HCT116 (cell line): ENCODE data around the gene TSPAN14. TPM values are rescaled to one million over a fixed set of nuclear protein-coding genes. Genes with fewer than 3 reads are reported as not detected.

Source experiments
- ATAC-seq: fragments of 200-7000 bp; cut with Tn5 transposase; 2 replicates; pipeline ENCODE4 v1.9.1; 2020; ENCODE audit warnings: mild to moderate bottlenecking, moderate library complexity
- BruUV-seq: library from RNA; stranded (reverse); fragments of 400-500 nt; replicated peaks from 2 replicates; lab custom pipeline; 2021; lab: Mats Ljungman, UMichigan
- CTCF ChIA-PET: fragments of 300-600 bp; sonication (Branson Sonifier 250); formaldehyde crosslinking; loops from one replicate; lab custom pipeline; 2021; ENCODE audit warnings: antibody characterized with exemption; lab: Charles Lee
- POLR2A ChIA-PET: fragments of 300-600, 350-600 bp; sonication (Branson Sonifier 250); formaldehyde crosslinking; loops from one replicate; lab custom pipeline; 2021; ENCODE audit warnings: antibody characterized with exemption; lab: Charles Lee
- RAD21 ChIA-PET, 2 experiments: fragments of 300-600 bp; sonication (Branson Sonifier 250); formaldehyde crosslinking; loops; one replicate each; lab custom pipeline; 2023; ENCODE audit warnings: low total read pairs in 2 of 2; ENCODE audit not compliant: uncharacterized antibody in 2 of 2, unreplicated experiment in 2 of 2, low non-redundant PET in 1 of 2; lab: Charles Lee
- DNase-seq: peaks from one replicate; pipeline ENCODE4 v3.0.0-alpha.2; 2010; ENCODE audit warnings: low read depth, low spot score
- H2AFZ ChIP-seq: fragments of 200-600 bp; shearing (Covaris generic), sonication (generic); 2 replicates; pipeline ENCODE4 v1.6.1; 2017; ENCODE audit warnings: low read depth, mixed run types, mixed read lengths, antibody characterized with exemption, low read length; ENCODE audit not compliant: poor library complexity, severe bottlenecking
- H3K27ac ChIP-seq: 2 replicates; pipeline ENCODE4 v1.5.1; 2012; ENCODE audit warnings: low read depth, low read length
- H3K27me3 ChIP-seq: fragments of 200-600 bp; sonication (generic); 2 replicates; pipeline ENCODE4 v1.6.1; 2016; ENCODE audit warnings: mixed run types, low read length, mixed read lengths; ENCODE audit not compliant: insufficient read depth
- H3K36me3 ChIP-seq, 2 experiments: fragments of 200-500 bp in 1 of 2; fragments of 200-600 bp in 1 of 2; sonication (Bioruptor generic) in 1 of 2; sonication (generic) in 1 of 2; 2 replicates each; pipeline versions ENCODE4 v1.5.1 to v1.6.1; 2014 to 2016; ENCODE audit warnings: low read length in 2 of 2, inconsistent platforms in 1 of 2, mixed read lengths in 1 of 2, mixed run types in 1 of 2; ENCODE audit not compliant: insufficient read depth in 2 of 2, control insufficient read depth in 1 of 2
- H3K4me1 ChIP-seq, 2 experiments: fragments of 200-600 bp in 1 of 2; sonication (generic) in 1 of 2; 2 replicates each; pipeline versions ENCODE4 v1.5.1 to v1.6.1; 2012 to 2017; ENCODE audit warnings: low read length in 2 of 2, inconsistent platforms in 1 of 2, mild to moderate bottlenecking in 1 of 2, mixed read lengths in 1 of 2, mixed run types in 1 of 2, moderate library complexity in 1 of 2; ENCODE audit not compliant: insufficient read depth in 2 of 2, control insufficient read depth in 1 of 2
- H3K4me2 ChIP-seq: fragments of 200-600 bp; sonication (generic); 2 replicates; pipeline ENCODE4 v1.6.1; 2017; ENCODE audit warnings: mixed run types, low read length, mixed read lengths
- H3K4me3 ChIP-seq, 2 experiments: fragments of 200-600 bp in 1 of 2; sonication (generic) in 1 of 2; replicated peaks in 1 of 2; 2 replicates each; pipeline ENCODE4 v1.5.1; 2011 to 2016; ENCODE audit warnings: low read length in 2 of 2, control low read depth in 1 of 2, low read depth in 1 of 2, mild to moderate bottlenecking in 1 of 2, mixed read lengths in 1 of 2, mixed run types in 1 of 2
- H3K79me2 ChIP-seq: fragments of 200-600 bp; sonication (generic); 2 replicates; pipeline ENCODE4 v1.6.1; 2017; ENCODE audit warnings: mild to moderate bottlenecking, mixed run types, low read length, moderate library complexity, mixed read lengths; ENCODE audit not compliant: insufficient read depth
- H3K9ac ChIP-seq: fragments of 200-600 bp; sonication (generic); 2 replicates; pipeline ENCODE4 v1.6.1; 2016; ENCODE audit warnings: low read length, mixed read lengths
- H3K9me2 ChIP-seq: fragments of 200-600 bp; sonication (generic), shearing (Covaris generic); 2 replicates; pipeline ENCODE4 v1.6.1; 2017; ENCODE audit warnings: mixed run types, mild to moderate bottlenecking, moderate library complexity; ENCODE audit not compliant: insufficient read depth
- H3K9me3 ChIP-seq, 2 experiments: fragments of 200-500 bp in 1 of 2; fragments of 200-600 bp in 1 of 2; sonication (Bioruptor generic) in 1 of 2; sonication (generic) in 1 of 2; 2 replicates each; pipeline ENCODE4 v1.6.1; 2014 to 2017; ENCODE audit warnings: low read length in 2 of 2, mixed read lengths in 2 of 2, inconsistent platforms in 1 of 2, low read depth in 1 of 2, mild to moderate bottlenecking in 1 of 2, mixed run types in 1 of 2, moderate library complexity in 1 of 2; ENCODE audit not compliant: control insufficient read depth in 1 of 2, insufficient read depth in 1 of 2
- H4K20me1 ChIP-seq: fragments of 200-600 bp; sonication (generic), shearing (Covaris generic); 2 replicates; pipeline ENCODE4 v1.6.1; 2017; ENCODE audit warnings: mixed run types, mild to moderate bottlenecking, moderate library complexity; ENCODE audit not compliant: insufficient read depth
- CBX3 ChIP-seq: IDR thresholded peaks from 2 replicates; pipeline ENCODE4 v1.6.1; 2012; ENCODE audit warnings: low read depth
- CEBPB ChIP-seq: IDR thresholded peaks from 2 replicates; pipeline ENCODE4 v1.6.1; 2012; ENCODE audit warnings: low read depth
- EGR1 ChIP-seq: IDR thresholded peaks from 2 replicates; pipeline ENCODE4 v1.6.1; 2012; ENCODE audit warnings: low read depth
- ELF1 ChIP-seq: IDR thresholded peaks from 2 replicates; pipeline ENCODE4 v1.6.1; 2012; ENCODE audit warnings: low read depth, borderline replicate concordance
- EZH2 ChIP-seq: fragments of 200-600 bp; sonication (generic); IDR thresholded peaks from 2 replicates; pipeline ENCODE4 v1.6.1; 2017; ENCODE audit warnings: antibody characterized with exemption, mixed run types
- EZH2phosphoT487 ChIP-seq: fragments of 200-600 bp; IDR thresholded peaks from 2 replicates; pipeline ENCODE4 v1.6.1; 2018; ENCODE audit warnings: antibody characterized with exemption, borderline replicate concordance
- JUND ChIP-seq: IDR thresholded peaks from 2 replicates; pipeline ENCODE4 v1.6.1; 2012
- POLR2AphosphoS5 ChIP-seq: IDR thresholded peaks from 2 replicates; pipeline ENCODE4 v1.6.1; 2011; ENCODE audit warnings: mild to moderate bottlenecking, low read depth, low read length, moderate library complexity
- RAD21 ChIP-seq: IDR thresholded peaks from 2 replicates; pipeline ENCODE4 v1.6.1; 2012; ENCODE audit warnings: low read depth, mild to moderate bottlenecking
- SIN3A ChIP-seq: IDR thresholded peaks from 2 replicates; pipeline ENCODE4 v1.6.1; 2012; ENCODE audit warnings: low read depth
- SRF ChIP-seq: IDR thresholded peaks from 2 replicates; pipeline ENCODE4 v1.6.1; 2012; ENCODE audit warnings: low read depth
- TCF7L2 ChIP-seq: IDR thresholded peaks from 2 replicates; pipeline ENCODE4 v1.7.0; 2011; ENCODE audit warnings: borderline replicate concordance, inconsistent platforms; ENCODE audit not compliant: insufficient read depth, insufficient read length; ENCODE audit errors: extremely low read depth
- intact Hi-C: fragments of 100-400 bp; cut with micrococcal nuclease; formaldehyde crosslinking; loops from 2 replicates; pipeline ENCODE4 v1.10.0; 2022
- total RNA-seq: library from RNA; stranded (reverse); gene quantifications from one replicate; pipeline ENCODE4 v1.2.1, GENCODE V29; 2021; ENCODE audit not compliant: unreplicated experiment
- TF ChIP-seq, protein P1 (sequence below), 3 experiments: fragments of 200-600 bp in 1 of 3; sonication (generic) in 1 of 3; IDR thresholded peaks in 2 of 3; conservative IDR thresholded peaks in 1 of 3; 2 replicates each; pipeline ENCODE4 v1.5.1; 2012 to 2017; ENCODE audit warnings: low read depth in 2 of 3, low read length in 2 of 3, antibody characterized with exemption in 1 of 3, borderline replicate concordance in 1 of 3, control low read depth in 1 of 3, mild to moderate bottlenecking in 1 of 3, mixed read lengths in 1 of 3, mixed run types in 1 of 3, moderate library complexity in 1 of 3; ENCODE audit not compliant: insufficient read depth in 1 of 3
- TF ChIP-seq, protein P2 (sequence below): IDR thresholded peaks from 2 replicates; pipeline ENCODE4 v1.6.1; 2012; ENCODE audit warnings: low read depth
- TF ChIP-seq, protein P3 (sequence below): IDR thresholded peaks from 2 replicates; pipeline ENCODE4 v1.6.1; 2012
- TF ChIP-seq, protein P4 (sequence below): IDR thresholded peaks from 2 replicates; pipeline ENCODE4 v1.6.1; 2011; ENCODE audit warnings: mild to moderate bottlenecking, low read length, moderate library complexity; ENCODE audit not compliant: insufficient replicate concordance; ENCODE audit errors: extremely low read depth

TSPAN14 gene
- total RNA-seq, 1 experiment from 2014 or later = 86.8 TPM

DNA sequence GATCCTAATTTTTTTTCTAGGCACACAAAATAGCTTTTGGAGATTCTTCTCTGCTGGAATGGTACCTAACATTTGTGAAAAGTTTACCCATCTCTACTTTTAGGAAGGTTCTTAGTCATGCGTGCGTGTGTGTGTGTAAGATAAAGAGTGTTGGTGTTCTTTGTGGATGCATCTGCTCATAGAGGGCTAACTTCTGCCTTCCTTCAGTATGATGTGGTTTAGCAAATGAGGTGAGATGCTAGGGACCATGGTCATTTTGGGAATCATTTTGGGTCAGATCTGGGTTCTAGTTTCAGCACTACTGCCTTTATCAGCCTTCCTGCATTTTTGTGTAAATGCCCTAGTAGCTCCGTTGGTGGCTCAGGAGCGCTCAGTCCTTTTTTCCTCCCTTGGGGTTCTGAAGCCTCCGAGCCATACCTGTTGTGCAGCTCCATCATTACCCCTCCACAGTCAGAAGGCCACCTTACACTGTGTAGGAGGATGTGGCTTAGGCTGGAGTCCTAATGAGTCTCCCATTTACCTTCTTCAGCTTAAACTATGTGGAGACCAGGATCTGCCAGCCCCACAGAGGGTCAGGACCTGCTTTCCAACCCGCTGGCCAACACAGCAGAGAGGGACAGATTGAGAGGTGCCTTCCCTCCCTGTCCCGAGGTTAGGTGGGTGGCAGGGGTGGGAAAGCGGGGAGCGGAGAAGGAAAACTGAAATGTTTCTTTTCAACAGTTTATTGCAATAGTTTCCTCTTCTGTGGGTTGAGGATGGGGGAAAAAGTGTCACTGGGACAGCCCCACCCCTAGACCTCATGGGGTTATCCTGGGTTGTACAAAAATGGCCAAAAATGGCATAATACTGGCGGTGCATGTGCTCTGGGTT, 31.2 kb downstream of the TSPAN14 start:
- H3K4me2 ChIP-seq = no peak overlapping the region
- ATAC-seq = no peak

More for the DNA sequence above, 31.2 kb downstream of the TSPAN14 start:
- Histone ChIP-seq H4K20me1 (0 out of 2 replicates have a peak, but pooled peaks cover 3% of the 10 kb centered on the region), H3K79me2 (peaks cover 93% of the 10 kb centered on the region), H3K4me1 (peaks cover 41 to 68% of the 10 kb centered on the region in 2 experiments), H3K9me3 (no peaks in the 10 kb centered on the region), H3K27me3 (no peaks in the 10 kb centered on the region)
- TF ChIP-seq EGR1 = no peak
- TF ChIP-seq RAD21 = no peak
- TF ChIP-seq EZH2 = no peak
- TF ChIP-seq, protein P1, sequence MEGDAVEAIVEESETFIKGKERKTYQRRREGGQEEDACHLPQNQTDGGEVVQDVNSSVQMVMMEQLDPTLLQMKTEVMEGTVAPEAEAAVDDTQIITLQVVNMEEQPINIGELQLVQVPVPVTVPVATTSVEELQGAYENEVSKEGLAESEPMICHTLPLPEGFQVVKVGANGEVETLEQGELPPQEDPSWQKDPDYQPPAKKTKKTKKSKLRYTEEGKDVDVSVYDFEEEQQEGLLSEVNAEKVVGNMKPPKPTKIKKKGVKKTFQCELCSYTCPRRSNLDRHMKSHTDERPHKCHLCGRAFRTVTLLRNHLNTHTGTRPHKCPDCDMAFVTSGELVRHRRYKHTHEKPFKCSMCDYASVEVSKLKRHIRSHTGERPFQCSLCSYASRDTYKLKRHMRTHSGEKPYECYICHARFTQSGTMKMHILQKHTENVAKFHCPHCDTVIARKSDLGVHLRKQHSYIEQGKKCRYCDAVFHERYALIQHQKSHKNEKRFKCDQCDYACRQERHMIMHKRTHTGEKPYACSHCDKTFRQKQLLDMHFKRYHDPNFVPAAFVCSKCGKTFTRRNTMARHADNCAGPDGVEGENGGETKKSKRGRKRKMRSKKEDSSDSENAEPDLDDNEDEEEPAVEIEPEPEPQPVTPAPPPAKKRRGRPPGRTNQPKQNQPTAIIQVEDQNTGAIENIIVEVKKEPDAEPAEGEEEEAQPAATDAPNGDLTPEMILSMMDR (IDR thresholded peaks at IDR 0.05 in 2 of 3, conservative IDR thresholded peaks at IDR 0.05 in 1 of 3; ENCODE audit: borderline replicate concordance in 1 of 3, insufficient read depth in 1 of 3, low read depth in 2 of 3, low read length in 2 of 3) = no peak
- no peak for TF ChIP-seq CBX3
- TF ChIP-seq SIN3A = no peak
- TF ChIP-seq ELF1 = no peak
- TF ChIP-seq TCF7L2 = no peak
- no peak for TF ChIP-seq EZH2phosphoT487
- TF ChIP-seq, protein P2, sequence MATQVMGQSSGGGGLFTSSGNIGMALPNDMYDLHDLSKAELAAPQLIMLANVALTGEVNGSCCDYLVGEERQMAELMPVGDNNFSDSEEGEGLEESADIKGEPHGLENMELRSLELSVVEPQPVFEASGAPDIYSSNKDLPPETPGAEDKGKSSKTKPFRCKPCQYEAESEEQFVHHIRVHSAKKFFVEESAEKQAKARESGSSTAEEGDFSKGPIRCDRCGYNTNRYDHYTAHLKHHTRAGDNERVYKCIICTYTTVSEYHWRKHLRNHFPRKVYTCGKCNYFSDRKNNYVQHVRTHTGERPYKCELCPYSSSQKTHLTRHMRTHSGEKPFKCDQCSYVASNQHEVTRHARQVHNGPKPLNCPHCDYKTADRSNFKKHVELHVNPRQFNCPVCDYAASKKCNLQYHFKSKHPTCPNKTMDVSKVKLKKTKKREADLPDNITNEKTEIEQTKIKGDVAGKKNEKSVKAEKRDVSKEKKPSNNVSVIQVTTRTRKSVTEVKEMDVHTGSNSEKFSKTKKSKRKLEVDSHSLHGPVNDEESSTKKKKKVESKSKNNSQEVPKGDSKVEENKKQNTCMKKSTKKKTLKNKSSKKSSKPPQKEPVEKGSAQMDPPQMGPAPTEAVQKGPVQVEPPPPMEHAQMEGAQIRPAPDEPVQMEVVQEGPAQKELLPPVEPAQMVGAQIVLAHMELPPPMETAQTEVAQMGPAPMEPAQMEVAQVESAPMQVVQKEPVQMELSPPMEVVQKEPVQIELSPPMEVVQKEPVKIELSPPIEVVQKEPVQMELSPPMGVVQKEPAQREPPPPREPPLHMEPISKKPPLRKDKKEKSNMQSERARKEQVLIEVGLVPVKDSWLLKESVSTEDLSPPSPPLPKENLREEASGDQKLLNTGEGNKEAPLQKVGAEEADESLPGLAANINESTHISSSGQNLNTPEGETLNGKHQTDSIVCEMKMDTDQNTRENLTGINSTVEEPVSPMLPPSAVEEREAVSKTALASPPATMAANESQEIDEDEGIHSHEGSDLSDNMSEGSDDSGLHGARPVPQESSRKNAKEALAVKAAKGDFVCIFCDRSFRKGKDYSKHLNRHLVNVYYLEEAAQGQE = no peak
- TF ChIP-seq, protein P3, sequence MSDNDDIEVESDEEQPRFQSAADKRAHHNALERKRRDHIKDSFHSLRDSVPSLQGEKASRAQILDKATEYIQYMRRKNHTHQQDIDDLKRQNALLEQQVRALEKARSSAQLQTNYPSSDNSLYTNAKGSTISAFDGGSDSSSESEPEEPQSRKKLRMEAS = no peak
- no peak for TF ChIP-seq CEBPB
- TF ChIP-seq JUND = no peak
- TF ChIP-seq SRF = no peak
- TF ChIP-seq, protein P4, sequence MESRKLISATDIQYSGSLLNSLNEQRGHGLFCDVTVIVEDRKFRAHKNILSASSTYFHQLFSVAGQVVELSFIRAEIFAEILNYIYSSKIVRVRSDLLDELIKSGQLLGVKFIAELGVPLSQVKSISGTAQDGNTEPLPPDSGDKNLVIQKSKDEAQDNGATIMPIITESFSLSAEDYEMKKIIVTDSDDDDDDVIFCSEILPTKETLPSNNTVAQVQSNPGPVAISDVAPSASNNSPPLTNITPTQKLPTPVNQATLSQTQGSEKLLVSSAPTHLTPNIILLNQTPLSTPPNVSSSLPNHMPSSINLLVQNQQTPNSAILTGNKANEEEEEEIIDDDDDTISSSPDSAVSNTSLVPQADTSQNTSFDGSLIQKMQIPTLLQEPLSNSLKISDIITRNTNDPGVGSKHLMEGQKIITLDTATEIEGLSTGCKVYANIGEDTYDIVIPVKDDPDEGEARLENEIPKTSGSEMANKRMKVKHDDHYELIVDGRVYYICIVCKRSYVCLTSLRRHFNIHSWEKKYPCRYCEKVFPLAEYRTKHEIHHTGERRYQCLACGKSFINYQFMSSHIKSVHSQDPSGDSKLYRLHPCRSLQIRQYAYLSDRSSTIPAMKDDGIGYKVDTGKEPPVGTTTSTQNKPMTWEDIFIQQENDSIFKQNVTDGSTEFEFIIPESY = no peak
- no peak for TF ChIP-seq POLR2AphosphoS5
- TF ChIP-seq, all 23 proteins: peak for 0
- Histone ChIP-seq H3K9me2 (no peaks in the 10 kb centered on the region), H2AFZ (no peak overlapping the region), H3K27ac (no peak overlapping the region), H3K9ac (no peak overlapping the region), H3K4me3 (no peak overlapping the region), H3K36me3 (0 out of 4 replicates have a peak, but pooled peaks cover 0 to 4% of the 10 kb centered on the region in 2 experiments)
- DNase-seq = no peak
- no TSS peak for BruUV-seq
- ChIA-PET RAD21 (no interaction called here), CTCF (no interaction called here), POLR2A (no interaction called here)
- intact Hi-C loops = loop anchor here (2.0 kb wide), 1 partner anchor 13 kb away; no protein-coding TSS in a partner anchor
